GM19099 (cell line): ENCODE results near the gene TRIM40.

Experiments
- POLR2A ChIP-seq: IDR thresholded peaks from 3 replicates; pipeline ENCODE4 v1.6.1; 2011; ENCODE audit warnings: low read depth; ENCODE audit not compliant: insufficient read length; ENCODE audit errors: extremely low read depth

Gene TRIM40

GRCh38 chr6:30162265-30163089, 26.5 kb downstream of the TRIM40 start:
- no peak for TF ChIP-seq POLR2A

- TF ChIP-seq POLR2A = no peak
Measured at GRCh38 chr6:30163090-30163917, 27.4 kb downstream of the TRIM40 start, which contains the start of gene TRIM15. TSS of gene TRIM15 (plus strand) at chr6:30163546. CDS start at chr6:30163685, 139 bp downstream.

GRCh38 chr6:30163918-30164654, 28.1 kb downstream of the TRIM40 start:
- TF ChIP-seq POLR2A = no peak

DNA sequence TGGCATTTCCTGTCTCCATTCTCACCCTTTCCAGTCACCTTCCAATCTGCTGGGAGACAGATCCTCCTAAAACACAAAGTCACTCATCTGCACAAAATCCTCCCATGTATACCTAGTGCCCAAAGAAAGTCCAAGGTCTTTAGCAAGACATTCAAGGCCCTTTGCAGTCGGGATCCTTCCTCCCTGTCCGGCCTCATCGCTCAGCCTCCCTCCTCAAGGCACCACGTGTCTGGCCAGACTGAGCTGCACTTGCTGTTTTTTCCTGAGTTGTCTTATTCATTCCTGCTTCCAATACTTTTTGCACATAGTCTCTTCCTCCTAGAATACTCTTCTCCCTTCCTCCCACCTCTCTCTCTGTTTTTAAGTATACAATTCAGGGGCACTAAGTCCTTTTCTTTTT, 28.8 kb downstream of the TRIM40 start:
- no peak for TF ChIP-seq POLR2A

GRCh38 chr6:30167101-30167500, 31.2 kb downstream of the TRIM40 start:
- TF ChIP-seq POLR2A = no peak

- TF ChIP-seq POLR2A = no peak
Measured at GRCh38 chr6:30168741-30169140, 32.8 kb downstream of the TRIM40 start.

GRCh38 chr6:30169658-30170614, 34.0 kb downstream of the TRIM40 start:
- no peak for TF ChIP-seq POLR2A

DNA sequence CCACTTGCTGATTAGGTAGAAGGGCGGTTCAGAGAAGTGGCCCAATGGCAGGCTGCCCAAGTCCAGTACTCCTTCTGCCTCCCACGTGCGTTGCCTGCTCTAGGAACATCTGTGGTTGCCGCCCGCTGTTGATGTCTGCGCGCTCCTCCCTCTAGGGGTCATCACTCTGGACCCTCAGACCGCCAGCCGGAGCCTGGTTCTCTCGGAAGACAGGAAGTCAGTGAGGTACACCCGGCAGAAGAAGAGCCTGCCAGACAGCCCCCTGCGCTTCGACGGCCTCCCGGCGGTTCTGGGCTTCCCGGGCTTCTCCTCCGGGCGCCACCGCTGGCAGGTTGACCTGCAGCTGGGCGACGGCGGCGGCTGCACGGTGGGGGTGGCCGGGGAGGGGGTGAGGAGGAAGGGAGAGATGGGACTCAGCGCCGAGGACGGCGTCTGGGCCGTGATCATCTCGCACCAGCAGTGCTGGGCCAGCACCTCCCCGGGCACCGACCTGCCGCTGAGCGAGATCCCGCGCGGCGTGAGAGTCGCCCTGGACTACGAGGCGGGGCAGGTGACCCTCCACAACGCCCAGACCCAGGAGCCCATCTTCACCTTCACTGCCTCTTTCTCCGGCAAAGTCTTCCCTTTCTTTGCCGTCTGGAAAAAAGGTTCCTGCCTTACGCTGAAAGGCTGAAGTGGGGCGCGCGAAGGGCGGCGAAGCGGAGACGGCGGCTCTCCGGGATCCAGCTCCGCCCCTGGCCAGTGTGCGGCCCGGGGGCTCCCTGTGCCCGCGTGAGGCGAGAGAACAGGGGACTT, 35.9 kb downstream of the TRIM40 start:
- TF ChIP-seq POLR2A = no peak

DNA sequence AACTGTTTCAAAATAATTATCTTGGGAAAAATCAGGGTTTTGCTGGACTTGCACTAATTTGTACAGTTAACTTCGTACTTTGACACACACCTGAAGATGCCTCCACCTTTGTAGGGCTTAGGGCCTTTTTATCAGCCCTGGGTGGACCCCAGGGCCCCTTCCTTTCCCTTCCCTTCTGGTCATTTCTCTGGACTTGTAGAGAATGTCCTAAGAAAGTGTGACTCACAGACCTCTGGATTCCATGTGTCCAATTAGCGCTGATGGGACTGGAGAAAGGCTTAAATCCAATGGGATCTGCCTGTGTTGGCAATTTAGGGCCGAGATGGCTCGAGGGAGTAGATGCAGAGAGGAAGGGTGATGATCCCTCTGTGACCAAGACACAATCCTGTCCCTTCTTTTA, 36.7 kb downstream of the TRIM40 start:
- TF ChIP-seq POLR2A = no peak

DNA sequence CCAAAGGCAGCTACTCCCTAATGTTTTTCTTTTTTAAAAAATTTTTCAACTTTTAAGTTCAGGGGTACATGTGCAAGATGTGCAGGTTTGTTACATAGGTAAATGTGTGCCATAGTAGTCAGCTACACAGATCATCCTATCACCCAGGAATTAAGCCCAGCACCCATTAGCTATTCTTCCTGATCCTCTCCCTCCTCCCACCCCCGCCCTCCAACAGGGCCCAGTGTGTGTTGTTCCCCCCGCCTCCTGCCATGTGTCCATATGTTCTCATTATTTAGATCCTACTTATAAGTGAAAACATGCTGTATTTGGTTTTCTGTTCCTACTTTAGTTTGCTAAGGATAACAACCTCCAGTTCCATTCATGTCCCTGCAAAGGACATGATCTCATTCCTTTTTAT, 39.8 kb downstream of the TRIM40 start:
- no peak for TF ChIP-seq POLR2A

GRCh38 chr6:30178837-30179236, 42.9 kb downstream of the TRIM40 start:
- TF ChIP-seq POLR2A = no peak

- TF ChIP-seq POLR2A = no peak
Measured at GRCh38 chr6:30180145-30180544, 44.2 kb downstream of the TRIM40 start.

GRCh38 chr6:30184417-30185031, 48.6 kb downstream of the TRIM40 start:
- TF ChIP-seq POLR2A = no peak
